ENCODE data around the gene P3R3URF.

Gene P3R3URF

DNA sequence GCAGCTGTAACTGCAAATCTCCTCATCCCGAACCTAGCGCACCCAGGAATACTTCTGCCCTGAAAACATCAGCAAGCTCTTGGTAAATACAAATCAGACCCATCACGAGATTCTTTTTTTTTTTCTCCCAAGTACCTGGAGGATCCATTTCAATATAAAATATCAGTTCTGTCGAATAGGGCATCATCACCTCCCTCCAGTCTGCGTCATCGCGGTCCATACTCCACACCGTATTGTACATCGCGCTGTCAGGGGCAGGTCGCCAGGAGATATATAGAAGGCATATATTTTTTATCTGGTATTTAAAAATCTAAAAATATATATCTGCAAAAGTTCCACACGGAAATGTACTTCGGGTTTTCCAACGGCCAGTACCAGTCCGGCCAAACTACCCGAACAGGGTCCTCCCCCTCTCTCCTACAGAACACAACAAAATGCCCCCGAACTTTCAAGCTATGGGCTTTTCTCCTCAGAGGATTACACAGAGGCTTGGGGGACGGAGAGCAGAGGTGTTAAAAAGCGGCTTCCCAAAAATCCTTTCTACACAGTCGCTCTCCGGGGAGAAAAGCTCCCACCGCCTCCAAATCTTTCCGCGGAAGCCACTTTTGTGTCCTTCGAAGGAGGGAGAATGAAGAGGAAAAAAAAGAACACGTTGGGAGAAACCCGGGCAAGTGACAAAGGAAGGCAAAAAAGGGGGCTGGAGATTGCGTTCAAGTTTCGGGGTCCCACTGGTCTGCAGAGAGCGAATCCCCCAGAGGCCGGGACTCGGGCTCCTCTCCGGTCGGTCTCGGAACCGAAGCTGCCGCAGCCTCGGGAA lies 44.4 kb downstream of the P3R3URF start:
- DNase-seq, result peak; percentile 50

DNA sequence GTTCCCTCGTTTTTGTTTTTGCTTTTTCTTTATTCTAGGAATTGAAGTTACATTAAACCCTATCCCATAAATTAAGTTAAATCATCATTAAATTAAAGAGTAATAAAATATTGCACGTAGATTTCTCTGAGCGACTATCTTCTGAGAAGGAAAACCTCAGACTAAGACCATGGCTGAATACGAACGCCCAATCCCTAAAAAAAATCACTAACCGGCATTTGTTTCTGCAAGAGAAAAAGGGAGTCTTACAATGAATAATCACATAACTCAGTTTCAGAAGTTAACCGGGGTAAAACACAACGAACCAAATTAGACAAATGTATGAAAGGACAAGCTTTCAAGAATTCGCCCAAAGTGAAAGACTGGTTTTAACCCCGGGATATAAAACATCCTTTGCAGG lies 45.2 kb downstream of the P3R3URF start:
- peak; percentile 17 for DNase-seq

DNA sequence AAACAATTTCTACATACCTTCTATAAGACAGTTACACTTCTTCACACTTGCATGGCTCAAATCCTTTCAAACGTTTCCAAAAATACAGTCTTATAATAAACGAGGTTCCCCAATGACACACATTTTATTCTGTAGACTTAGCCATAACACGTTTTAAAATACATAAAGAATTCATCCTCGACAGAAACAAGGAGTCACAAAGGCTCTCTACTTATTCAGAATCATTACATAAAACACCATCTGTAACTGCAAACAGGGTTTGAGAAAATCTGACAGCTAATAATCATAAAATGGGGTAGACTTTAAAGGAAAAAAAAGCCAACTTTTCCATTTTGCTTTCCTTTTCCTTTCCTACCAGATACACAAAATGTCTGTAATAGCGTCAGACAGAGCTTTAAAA lies 45.7 kb downstream of the P3R3URF start:
- DNase-seq, result no peak

DNA sequence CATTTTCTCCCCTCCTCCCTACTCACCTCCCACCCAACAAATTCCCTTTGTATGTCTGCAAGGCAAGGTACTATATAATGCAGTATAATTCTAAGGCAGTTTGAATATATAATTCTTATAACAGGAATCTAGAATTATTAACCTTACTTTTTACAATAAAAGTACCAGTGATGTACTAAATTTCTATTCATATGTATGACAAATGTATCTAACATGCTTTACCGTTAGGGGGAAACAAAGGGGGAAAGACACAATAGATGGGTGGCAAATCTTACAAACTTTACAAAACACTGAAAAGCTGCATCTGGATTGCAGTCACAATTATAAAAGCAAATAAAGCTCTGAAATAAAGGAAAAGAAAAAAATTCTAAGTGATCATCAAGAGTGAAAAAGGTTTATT lies 46.2 kb downstream of the P3R3URF start:
- DNase-seq, result no peak

DNA sequence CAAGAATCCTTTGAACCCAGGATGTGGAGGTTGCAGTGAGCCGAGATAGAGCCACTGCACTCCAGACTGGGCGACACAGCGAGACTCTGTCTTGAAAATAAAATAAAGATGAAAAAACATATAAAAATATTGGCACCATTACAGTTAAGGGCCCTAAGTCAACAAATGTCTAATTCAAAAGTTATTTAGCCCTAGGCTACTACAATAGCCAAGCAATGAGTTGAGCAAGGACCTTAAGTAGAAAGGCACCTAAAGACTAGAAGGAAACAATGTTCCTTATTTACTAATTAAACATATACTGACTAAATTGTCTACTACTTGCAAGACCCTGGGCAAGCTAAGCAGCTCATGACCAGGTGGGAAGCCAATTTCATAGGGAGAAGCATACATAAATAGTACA lies 47.9 kb downstream of the P3R3URF start:
- no peak for DNase-seq
